Stimulated activated CD8-positive, alpha-beta memory T cell treated with anti-CD3 and anti-CD28 coated beads, Interleukin-2, amount 100 ng/mL, for 48 hours (primary cell): ENCODE data around the gene ZNF362.

Experiments
- DNase-seq, 2 donors: peaks; one replicate each; pipeline ENCODE4 v3.0.0-alpha.2; 2020; ENCODE audit warnings: low read depth in 2 of 2

The ZNF362 gene

GRCh38 chr1:33324677-33325575, 68.6 kb downstream of the ZNF362 start:
- no peak for DNase-seq

- DNase-seq = no peak
These were observed 70.5 kb downstream of the ZNF362 start for GRCh38 chr1:33326785-33327184.

- DNase-seq = no peak
These were observed 71.5 kb downstream of the ZNF362 start for GRCh38 chr1:33327587-33328325.

GRCh38 chr1:33328817-33329216, 72.5 kb downstream of the ZNF362 start:
- no peak for DNase-seq

- DNase-seq = no peak
These were observed 73.5 kb downstream of the ZNF362 start for GRCh38 chr1:33329600-33330305.

- no peak for DNase-seq
These were observed 74.1 kb downstream of the ZNF362 start for GRCh38 chr1:33330361-33330890.

GRCh38 chr1:33330906-33331305, 74.6 kb downstream of the ZNF362 start:
- DNase-seq = no peak

- no peak for DNase-seq
These were observed 75.4 kb downstream of the ZNF362 start for GRCh38 chr1:33331444-33332356.

- no peak for DNase-seq
These were observed 76.1 kb downstream of the ZNF362 start for GRCh38 chr1:33332357-33332789.

- no peak for DNase-seq
These were observed 76.6 kb downstream of the ZNF362 start for GRCh38 chr1:33332881-33333280.

GRCh38 chr1:33334081-33334552, 77.8 kb downstream of the ZNF362 start:
- DNase-seq = no peak

- no peak for DNase-seq
These were observed 78.7 kb downstream of the ZNF362 start for GRCh38 chr1:33335020-33335419.

- DNase-seq = no peak
These were observed 80.3 kb downstream of the ZNF362 start for GRCh38 chr1:33336580-33336979.

GRCh38 chr1:33337441-33337840, 81.1 kb downstream of the ZNF362 start:
- DNase-seq = no peak

GRCh38 chr1:33338048-33338439, 81.8 kb downstream of the ZNF362 start:
- DNase-seq = no peak

GRCh38 chr1:33338440-33339211, 82.3 kb downstream of the ZNF362 start:
- no peak for DNase-seq

GRCh38 chr1:33339413-33339812, 83.1 kb downstream of the ZNF362 start:
- no peak for DNase-seq

- no peak for DNase-seq
These were observed 84.9 kb downstream of the ZNF362 start for GRCh38 chr1:33341190-33341589.

GRCh38 chr1:33342041-33342723, 85.9 kb downstream of the ZNF362 start:
- no peak for DNase-seq
